ENCODE measurements around the gene NRXN3.

DNA sequence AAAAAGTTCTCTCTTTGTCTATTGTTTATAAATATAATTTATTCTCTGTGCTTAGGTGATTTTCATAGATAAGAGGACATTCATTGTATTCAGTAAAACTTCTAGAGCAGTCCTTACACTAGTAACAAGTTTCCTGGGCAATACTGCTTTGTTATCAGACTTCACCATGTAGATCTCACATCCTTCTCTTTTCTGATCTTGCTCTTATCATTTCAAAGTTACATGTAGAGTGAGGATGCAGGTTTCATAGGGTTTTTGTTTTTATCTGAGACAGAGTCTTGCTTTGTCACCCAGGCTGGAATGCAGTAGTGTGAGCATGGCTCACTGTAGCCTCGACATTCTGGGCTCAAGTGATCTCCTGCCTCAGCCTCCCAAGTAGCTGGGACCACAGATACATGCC, 1251.6 kb downstream of the NRXN3 start:
- TF ChIP-seq, protein P1, sequence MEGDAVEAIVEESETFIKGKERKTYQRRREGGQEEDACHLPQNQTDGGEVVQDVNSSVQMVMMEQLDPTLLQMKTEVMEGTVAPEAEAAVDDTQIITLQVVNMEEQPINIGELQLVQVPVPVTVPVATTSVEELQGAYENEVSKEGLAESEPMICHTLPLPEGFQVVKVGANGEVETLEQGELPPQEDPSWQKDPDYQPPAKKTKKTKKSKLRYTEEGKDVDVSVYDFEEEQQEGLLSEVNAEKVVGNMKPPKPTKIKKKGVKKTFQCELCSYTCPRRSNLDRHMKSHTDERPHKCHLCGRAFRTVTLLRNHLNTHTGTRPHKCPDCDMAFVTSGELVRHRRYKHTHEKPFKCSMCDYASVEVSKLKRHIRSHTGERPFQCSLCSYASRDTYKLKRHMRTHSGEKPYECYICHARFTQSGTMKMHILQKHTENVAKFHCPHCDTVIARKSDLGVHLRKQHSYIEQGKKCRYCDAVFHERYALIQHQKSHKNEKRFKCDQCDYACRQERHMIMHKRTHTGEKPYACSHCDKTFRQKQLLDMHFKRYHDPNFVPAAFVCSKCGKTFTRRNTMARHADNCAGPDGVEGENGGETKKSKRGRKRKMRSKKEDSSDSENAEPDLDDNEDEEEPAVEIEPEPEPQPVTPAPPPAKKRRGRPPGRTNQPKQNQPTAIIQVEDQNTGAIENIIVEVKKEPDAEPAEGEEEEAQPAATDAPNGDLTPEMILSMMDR (IDR thresholded peaks at IDR 0.05) = no peak
- no peak for TF ChIP-seq EP300 (IDR thresholded peaks at IDR 0.05)
- no peak for TF ChIP-seq POLR2A (IDR thresholded peaks at IDR 0.05)
- no peak for TF ChIP-seq POLR2AphosphoS5 (IDR thresholded peaks at IDR 0.05)

Data from stomach (tissue), 4 donors.